NCI-H2196 (cell line): ENCODE measurements around the gene SLC2A13.
A peak's percentile ranks its signal among the peaks of the same experiment; 100 is the strongest.

Experiments used
- DNase-seq: peaks from one replicate; lab custom pipeline; 2025; ENCODE audit not compliant: unreplicated experiment; lab: John Stamatoyannopoulos, UW

Gene SLC2A13

DNA sequence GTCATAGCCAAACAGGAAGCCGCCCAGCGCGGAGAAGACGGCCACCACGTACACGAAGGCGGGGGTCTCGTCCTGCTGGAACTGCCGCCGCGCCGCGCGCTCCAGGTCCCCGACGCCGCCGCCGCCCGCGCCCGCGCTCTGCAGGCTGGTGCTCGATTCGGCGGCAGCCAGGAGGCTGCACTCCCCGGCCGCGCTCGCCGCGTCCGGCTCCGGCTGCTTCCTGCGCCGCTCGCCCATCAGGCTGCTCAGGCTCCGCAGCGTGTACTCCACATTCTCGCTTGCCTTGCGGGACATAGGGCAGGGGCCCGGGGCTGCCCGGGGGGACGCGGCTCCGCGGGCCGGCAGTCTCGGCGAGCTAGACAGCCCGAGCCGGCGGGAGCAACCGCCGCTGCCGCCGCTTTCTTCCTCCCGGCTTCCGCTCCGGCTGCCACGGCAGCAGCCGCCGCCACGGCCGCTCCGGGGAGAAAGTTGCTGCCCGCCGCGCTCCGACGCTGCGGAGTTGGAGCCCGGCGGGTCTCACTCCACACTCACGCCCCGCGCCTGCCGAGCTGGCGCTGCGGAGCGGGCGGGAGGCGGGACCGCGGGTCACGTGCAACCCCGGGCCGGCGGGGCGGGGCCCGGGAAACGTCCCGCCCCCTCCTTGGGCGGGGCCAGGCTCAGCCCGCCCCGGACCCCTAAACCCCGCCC is at the start of gene SLC2A13:
Gene SLC2A13, minus strand, starts transcription at position 567 of the 687 bp plus-strand sequence. Its CDS starts 273 bp downstream, at position 294.
- peak; percentile 71 for DNase-seq

DNA sequence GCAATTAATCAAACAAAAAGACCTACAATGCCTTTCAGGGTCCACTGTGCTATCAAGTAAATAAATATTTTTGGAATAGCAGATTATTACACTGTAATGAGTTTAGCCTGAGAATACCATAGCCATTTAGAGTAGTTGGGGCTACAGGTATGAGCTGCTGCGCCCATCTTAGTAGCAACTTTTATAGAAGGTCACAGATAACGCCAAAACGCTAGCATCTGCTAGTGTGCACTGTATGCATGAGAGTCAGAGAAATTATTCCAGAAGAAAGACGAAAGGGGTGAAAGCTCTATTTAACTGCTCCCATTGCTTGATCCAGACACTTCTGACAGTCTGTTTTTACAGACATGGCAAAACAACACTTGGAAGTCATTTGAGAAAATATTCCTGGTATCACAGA is 48.5 kb upstream of the SLC2A13 start:
- DNase-seq: no peak

DNA sequence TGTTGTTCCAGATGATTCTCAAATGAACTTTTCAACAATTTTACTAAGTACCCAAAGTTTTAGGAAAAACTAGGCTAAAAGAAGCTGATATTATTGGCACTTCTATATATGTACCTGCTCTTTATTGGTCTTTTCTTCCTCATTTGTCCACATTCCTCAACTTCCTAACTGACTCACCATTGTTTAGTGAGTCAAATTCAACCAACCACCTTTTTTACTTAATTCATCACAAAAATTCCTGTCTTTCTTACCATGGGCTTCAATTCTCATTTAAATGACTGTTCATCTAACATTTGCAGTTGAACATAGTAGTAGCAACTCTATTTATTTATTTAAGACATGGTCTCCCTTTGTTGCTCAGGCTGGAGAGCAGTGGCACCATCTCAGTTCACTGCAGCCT is 47.6 kb upstream of the SLC2A13 start:
- DNase-seq: no peak

DNA sequence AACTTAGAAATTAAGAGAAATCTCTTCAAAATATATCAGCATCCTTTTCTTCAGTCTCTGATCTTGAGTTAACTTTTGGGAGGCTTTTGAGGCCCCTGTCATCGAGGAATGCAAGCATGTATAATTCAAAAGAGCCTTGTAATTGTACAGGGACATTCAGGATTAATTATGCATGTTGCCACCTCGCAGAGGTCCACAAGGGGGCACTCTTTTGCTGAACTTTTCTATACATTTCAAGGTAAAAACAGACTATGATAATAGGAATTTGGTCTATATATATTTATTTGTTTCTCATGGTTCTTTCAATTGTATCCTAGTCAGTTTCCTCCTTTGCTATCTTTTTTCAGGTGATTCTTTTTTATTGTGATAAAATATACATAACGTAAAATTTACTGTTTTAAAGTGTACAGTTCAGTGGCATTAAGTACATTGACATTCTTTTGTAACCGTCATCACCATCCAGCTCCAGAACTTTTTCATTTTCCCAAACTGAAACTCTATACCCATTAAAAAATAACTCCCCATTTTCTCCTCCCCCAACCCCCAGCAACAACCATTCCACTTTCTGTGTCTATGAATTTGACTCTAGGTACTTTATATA is 47.0 kb upstream of the SLC2A13 start:
- DNase-seq: peak; percentile 15

DNA sequence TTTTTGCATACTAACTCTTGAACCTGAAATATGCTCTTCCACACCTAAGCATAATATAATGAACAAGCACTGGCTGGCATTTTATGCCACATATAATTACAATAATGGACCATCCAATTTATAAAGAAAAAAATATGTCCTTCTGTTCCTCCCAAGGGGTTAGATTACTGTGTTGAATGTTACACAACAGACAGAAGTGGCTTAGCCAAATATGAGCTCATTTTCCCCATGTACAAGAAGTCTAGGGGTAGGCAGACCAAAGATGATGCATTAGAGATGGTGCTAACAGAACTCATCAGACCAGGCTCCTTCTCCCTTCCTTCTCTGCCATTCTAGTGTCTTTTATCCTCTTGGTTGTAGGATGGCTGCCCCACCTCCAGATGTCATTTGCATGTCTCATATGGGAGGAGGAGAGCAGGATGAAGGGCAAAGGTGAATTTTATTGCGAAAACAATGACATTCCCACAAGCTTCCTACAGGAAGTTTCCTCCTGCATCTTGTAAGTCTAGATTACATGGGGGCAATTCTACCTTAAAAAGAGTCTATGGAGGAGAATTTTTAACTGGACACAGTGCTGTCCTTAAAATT is 43.9 kb upstream of the SLC2A13 start:
- DNase-seq: no peak

DNA sequence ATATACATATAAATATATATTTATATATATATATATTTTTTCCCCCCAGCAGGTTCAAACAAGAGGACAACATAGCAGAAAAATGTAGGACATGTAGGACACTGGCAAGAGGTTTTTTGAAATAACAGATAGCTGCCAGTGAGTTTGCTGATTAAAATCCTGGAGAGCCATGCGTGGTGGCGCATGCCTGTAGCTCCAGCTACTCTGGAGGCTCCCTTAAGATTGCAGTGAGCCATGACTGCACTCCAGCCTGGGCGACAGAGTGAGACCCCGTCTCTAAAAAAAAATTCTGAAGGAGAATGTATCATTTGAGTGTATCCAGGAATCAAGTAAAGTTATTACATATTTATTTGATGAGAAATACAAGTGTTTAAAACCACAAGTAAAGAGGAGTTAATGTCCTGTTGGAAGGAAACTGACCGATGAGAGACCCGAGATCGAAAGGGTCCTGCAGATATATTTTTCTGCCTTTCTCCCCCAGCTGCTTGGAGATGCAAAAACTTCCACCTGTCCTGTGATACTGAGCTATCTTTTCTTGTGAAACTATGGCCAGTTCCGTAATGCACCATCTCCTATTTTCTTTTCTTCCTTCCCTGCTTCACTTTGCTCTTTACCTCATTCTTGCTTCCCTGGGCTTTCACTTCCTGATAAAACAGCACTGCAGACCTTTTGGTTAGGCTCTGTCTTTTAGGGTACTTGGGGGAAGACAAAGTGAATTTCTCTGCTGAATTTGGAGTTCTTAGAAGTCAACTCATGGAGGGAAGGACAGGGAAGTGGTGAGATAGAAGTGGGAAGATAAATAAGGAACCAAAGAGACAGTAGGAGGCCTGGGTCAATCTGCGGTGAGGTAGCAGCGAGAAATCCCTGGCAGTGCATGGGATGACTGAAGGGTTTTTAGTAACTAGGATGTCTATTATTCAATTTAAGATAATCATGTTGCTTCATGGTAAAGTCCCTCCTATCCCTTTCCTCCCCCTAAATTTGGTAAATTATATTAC is 41.2 kb upstream of the SLC2A13 start:
- no peak for DNase-seq

DNA sequence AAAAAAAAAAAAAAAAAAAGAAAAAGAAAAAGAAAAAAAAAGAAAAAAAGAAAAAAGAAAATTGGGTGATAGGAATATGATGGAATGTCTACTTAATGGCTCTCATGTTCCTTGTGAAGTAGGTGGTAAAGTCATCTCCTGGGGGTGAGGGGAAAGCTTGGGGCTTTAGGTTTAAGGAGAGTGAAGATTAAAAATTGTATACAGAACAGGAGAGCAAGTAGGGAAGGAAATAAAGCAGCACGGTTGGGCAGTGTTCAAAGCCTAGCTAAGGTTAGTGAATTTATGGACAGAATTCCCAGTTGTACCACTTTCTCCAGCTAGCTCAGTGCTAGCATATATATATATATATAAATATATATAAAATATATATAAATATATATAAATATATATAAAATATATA is 40.0 kb upstream of the SLC2A13 start:
- no peak for DNase-seq

DNA sequence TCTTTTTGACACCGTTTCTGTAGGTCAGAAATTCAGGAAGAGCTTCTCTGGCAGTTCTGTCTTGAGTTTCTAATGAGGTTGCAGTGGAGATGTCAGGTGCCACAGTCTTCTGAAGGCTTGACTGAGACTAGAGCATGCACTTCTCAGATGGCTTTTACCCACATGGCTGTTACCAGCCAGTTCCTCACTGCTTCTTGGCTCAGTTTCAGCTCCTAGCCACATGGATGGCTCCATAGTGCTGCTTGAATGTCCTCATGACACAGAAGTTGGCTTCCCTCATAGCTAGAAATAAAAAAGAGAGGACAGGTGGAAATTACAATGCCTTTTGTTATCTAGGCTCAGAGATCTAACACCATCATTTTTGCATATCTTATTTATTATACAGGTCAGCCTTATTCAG is 38.1 kb upstream of the SLC2A13 start:
- DNase-seq: no peak

DNA sequence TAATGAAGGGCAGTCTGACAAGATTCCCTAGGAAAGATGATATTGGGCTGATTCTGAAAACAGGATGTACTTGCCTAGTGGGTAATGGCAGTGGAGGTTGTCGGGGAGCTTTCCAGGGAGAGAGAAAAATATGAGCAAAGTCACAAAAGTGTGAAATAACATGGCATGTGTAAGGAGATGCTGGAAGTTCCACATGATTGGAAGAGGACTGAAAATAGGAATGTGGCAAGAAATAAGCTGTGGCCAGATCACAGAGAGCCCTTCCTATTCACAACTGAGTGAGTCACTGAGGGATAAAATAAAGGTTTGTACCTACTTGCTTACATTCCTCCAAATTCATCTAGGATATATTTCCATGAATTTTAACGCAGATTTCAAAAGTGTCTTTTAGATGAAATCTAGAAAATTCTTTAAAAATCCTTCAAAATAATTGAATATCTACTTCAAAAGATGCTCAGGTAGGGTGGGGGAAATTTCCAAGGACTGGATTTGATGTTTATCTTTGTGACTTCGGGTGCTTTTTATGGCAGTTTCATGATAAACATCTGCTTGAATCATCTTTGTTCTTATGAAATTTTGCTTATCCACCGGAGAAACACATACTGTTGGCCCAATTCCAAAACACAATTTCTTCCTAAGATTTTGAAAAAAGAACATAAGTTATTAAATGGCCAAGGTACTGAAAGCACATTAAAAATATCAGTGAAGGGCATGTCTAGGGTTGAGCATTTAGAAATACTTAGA is 36.3 kb upstream of the SLC2A13 start:
- no peak for DNase-seq

DNA sequence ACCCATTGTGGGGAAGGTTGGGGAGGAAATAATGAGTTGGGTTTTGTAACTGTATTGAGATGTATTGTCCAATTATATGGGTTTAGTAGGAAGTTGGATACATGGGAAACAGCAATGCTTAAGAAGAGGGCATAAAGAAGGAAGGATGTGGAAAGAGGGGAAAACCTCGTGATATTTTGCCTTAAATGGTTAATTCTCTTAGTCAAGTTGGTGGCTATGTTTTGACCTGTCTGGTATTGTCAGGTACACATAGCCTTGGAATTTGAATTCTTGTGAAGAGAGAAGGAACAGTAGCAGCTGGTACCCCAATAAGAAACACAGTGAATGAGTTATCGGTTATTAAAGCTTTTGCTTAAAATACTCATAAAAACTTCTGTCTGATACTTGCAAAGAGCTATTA is 32.6 kb upstream of the SLC2A13 start:
- DNase-seq: no peak

DNA sequence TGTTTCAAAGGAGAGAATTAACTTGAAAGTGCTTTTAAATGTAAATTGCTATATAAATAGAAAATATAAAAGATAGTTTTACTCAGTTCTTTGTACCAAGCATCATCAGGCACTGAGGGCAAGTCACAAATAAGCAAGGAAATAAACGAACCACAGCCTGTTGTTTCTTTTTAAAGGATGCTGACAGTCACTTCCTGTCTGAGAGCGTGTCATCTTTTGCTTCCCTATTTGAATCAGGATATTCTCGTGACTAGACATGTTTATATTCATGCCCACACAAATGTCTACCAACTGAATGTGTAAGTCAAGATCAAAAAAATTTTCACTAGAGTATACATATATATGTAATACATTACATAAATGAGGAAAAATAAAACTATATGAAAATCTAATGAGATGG is 31.4 kb upstream of the SLC2A13 start:
- no peak for DNase-seq

DNA sequence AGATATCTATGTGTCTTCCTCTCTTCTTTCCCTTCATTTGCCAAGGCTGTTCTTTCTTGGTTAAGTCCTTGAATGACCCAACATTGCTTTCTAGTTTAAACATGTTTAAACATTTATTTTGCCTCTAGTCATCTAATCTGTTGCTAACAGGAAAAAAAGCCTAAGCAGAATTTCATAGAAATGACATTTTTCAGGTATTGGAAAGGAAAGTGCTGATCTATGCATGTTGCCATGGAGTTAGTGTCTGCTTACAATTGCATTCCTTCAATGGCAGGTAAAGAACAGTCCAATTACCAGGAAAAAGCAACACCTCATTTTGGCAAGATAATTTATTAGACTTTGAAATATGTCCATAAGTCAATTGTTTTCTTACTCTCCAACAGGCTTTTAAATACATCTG is 21.5 kb upstream of the SLC2A13 start:
- DNase-seq: no peak

DNA sequence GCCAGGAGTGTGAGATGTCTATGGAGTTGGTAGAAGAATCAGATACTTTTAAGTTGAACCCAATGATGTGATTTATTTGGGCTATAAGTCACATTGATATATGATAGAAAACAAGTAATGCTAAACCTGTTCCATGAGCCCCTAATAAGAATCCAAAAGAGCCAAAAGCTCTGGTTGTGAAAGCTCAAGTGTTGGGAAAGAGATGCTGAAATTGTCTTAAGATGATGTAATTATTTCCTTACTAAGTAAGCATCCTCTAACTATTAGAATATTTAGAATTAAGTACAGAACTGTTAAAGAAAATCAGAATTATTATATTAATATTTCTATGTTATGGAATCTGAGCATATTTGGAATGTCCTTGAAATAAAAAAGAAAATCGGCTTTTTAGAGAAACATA is 17.6 kb upstream of the SLC2A13 start:
- DNase-seq: no peak

DNA sequence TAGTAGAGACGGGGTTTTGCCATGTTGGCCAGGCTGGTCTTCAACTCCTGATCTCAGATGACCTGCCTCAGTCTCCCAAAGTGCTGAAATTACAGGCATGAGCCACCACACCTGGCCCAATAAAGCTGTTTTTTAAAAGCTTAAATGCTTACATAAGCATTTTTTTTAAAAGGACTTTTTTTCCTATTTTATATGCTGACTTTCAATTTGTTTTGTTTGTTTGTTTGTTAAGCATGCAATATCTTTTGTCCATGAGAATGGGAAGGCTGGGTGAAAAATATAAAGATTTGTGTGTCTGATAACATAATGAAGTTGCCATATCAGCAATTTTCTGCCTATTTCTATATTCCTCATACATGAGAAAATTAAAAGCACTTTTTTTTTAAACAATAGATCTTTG is 17.0 kb upstream of the SLC2A13 start:
- no peak for DNase-seq

DNA sequence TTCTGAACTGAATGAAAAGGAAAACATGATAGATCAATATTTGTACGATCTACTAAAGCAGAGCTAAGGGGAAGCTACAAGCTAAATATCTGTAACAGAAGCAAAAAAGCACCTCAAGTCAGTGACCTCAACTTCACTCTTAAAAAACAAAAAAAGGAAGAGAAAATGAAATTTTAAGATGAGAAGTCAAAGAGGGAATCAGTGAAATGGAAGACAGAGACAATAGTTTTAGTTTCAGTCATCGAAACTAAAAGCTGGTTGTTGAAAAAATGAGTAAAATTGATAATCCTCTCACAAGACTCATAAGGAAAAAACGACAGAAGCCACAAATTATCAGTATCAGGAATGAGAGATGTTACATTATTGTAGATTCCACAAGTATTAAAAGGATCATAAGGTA is 11.9 kb upstream of the SLC2A13 start:
- no peak for DNase-seq

DNA sequence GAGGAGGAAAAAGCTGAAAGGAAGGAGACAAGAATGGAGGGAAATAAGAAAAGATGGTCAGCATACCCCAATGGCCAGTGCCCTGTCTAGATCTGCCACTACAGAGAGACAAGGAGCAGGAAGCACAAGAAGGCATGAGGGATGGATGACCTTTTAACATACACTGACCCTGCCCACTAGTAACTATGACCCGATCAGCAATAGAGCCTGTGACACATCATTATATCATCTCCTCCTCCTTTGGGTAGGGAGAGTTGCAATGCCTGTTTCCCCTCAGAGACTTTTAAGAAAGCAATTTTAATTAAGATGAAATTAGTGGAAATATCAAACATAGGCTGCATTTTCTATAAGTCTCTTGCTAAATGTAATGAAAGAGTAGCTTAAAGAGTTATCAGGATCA is 4.7 kb upstream of the SLC2A13 start:
- no peak for DNase-seq

DNA sequence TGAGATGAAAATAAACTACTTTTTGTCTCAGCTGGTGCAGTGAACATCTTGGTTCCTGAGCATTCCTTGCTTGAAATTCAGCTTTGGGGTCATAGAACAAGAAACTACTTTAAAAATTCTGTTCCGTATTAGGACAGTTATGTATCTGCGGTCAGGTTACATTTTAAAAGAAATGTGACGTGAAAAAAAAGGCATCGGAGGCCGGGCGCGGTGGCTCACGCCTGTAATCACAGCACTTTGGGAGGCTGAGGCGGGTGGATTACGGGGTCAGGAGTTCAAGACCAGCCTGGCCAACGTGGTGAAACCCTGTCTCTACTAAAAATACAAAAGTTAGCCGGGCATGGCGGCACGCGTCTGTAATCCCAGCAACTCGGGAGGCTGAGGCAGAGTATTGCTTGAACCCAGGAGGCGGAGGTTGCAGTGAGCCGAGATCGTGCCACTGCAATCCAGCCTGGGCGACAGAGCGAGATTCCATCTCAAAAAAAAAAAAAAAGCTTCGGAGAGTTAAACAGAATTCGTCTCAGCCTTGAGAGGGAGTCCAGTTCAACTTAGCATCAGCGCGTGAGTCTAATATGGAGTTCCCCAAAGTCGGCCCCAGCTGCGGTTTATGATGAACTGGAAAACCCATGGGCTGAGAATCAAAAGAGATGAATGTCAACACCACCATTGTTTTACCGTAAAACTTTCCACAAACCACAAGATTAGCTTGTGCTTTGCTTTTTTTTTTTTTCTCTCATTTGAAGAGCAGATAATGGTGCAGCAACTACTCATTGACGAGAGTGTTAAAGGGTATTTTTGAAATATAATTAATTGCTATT is 2.1 kb upstream of the SLC2A13 start:
- no peak for DNase-seq

DNA sequence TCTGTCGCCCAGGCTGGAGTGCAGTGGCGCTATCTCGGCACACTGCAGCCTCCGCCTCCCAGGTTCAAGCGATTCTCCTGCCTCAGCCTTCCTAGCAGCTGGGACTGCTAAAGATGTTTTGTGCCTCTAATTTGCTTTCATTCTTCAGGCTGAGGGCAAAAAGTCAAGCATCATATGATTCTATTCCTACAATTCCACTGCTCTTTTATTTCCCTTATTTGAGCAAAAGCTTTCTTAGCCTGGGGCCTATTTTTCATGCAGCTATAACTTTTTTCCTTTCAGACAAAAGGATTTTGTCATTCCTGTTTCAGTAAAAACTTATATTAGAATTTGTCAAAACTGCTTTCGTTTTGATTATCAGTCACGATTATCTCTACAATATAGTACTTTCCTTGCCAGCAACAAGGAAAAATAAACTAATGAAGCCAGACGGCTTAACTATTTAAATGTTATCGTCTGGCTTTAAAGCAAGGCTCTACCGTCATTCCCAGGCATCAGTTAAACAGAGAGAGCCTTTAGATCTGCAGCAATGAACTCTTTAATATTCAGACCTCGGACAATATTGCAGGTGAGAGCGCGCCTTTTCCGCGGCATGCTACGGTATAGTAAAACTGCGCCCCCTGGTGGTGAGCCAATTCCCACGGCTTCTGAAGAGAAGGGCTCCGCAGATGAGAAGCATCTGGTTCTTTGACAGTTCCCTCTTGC is 1.4 kb upstream of the SLC2A13 start:
- peak; percentile 89 for DNase-seq

DNA sequence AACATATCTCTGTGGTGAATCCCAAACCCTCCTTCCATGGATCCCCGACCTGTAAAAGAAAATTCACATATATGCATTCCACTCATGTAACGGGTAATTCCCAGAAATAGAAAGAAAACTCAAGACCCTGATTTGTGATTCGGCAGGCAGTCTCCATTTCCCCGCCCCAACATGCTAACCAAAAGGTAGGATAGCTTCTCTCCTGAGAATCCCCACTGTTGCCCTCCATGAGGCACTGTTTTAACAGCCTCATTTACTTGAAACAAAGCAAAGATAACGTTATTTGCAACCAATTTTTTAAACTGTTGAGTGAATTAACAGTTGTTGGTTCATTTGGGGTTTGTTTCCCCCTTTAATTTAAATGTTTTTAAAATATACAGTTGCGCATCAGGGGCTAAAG is 774 bp upstream of the SLC2A13 start:
- DNase-seq: no peak
